ENCODE results near the gene SRSF7. TPM values are rescaled to one million over a fixed set of nuclear protein-coding genes. Genes with fewer than 3 reads are reported as not detected.
A peak's percentile ranks its signal among the peaks of the same experiment; 100 is the strongest.
"Not testable (repeated sequence)": the region's sequence is repeated elsewhere in the genome, so short reads cannot be mapped to it uniquely, and the experiment has no call there.

The SRSF7 gene
- total RNA-seq, 3 donors from 2014 or later = 82.6 to 135 (median 116) TPM

DNA sequence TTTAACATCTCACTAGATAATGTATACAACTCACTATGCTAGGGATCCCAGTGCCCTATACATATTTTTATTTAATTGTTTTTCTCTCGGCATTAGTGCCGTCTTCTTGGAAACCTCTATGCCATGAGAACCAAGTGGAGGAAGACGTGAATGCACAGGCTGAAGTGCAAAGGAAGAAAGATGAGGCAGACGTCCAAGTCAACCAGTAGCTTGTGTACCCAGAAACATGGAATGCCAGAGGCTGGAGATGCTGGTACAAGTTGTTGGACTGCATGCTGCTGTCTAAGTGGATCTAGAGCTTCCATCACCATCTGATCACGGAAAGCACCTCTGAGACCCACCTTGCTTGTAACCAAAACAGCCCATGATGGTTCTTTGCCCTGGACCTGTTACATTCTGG is 14.4 kb upstream of the SRSF7 start:
- DNase-seq (ENCODE audit: low spot score in 2 of 2) = no peak
- no peak overlapping the region for H3K4me3 ChIP-seq
- TF ChIP-seq POLR2AphosphoS5 (IDR thresholded peaks at IDR 0.05) = no peak
- no peak for TF ChIP-seq POLR2A (IDR thresholded peaks at IDR 0.05)
- TF ChIP-seq CTCF (IDR thresholded peaks at IDR 0.05) = no peak
- no peaks in the 10 kb centered on the region for H3K4me1 ChIP-seq
- H3K36me3 ChIP-seq = no peaks in the 10 kb centered on the region
- intact Hi-C loops (cut with DNase I; ENCODE audit: low total_unique reads) = no loop called here
- no peak overlapping the region for H3K27ac ChIP-seq
- H3K27me3 ChIP-seq = no peaks in the 10 kb centered on the region
- no peaks in the 10 kb centered on the region for H3K9me3 ChIP-seq

DNA sequence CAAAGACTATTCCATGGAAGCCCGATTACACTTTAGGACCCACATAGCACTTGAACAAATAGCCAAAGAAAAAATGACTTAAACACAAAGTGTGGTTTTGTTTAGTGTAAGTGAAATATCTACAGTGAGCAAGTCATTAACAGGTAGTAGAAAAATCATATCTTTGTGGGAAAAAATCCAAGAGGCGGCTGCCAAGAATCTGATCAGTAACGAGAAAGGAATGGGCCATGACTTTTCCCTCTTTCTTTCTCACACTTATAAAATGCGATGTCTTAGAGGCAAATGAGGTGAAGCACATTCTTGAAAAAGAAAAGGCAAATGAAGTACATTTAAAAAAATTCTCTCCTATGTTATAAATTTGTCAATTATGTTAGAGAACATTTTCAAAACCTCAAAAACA is 14.0 kb upstream of the SRSF7 start:
- H3K4me3 ChIP-seq = no peak overlapping the region
- intact Hi-C loops (cut with DNase I; ENCODE audit: low total_unique reads) = no loop called here
- H3K27me3 ChIP-seq = no peaks in the 10 kb centered on the region
- H3K36me3 ChIP-seq = no peaks in the 10 kb centered on the region
- H3K27ac ChIP-seq = no peak overlapping the region
- H3K9me3 ChIP-seq = no peaks in the 10 kb centered on the region
- no peak for DNase-seq (ENCODE audit: low spot score in 2 of 2)
- TF ChIP-seq POLR2AphosphoS5 (IDR thresholded peaks at IDR 0.05) = no peak
- TF ChIP-seq CTCF (IDR thresholded peaks at IDR 0.05) = no peak
- TF ChIP-seq POLR2A (IDR thresholded peaks at IDR 0.05) = no peak
- H3K4me1 ChIP-seq = no peaks in the 10 kb centered on the region

DNA sequence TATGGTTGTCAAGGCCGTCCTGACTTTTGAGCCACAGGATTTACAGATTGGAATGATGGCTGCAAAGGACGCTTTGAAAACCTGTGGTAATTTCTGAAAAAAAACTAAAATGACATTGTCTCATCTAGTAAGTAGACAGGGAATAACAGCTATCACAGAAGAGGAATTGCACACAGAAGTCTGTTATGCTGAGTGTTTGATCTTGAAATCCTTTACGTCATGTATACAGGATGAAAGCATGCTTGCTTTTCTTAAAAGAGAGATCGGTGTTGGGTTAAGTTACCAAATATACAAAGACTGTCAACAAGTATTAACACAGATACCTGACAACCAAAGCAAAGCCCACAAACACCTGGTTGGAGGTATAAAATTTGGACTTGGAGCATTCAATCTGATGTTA is 12.6 kb upstream of the SRSF7 start:
- no peak for DNase-seq (ENCODE audit: low spot score in 2 of 2)
- intact Hi-C loops (cut with DNase I; ENCODE audit: low total_unique reads) = no loop called here
- no peak for TF ChIP-seq POLR2A (IDR thresholded peaks at IDR 0.05)
- TF ChIP-seq CTCF (IDR thresholded peaks at IDR 0.05) = no peak
- TF ChIP-seq POLR2AphosphoS5 (IDR thresholded peaks at IDR 0.05) = no peak
- no peaks in the 10 kb centered on the region for H3K9me3 ChIP-seq
- no peaks in the 10 kb centered on the region for H3K36me3 ChIP-seq
- H3K27ac ChIP-seq = no peak overlapping the region
- no peaks in the 10 kb centered on the region for H3K27me3 ChIP-seq
- no peaks in the 10 kb centered on the region for H3K4me1 ChIP-seq
- no peak overlapping the region for H3K4me3 ChIP-seq

GRCh38 chr2:38763228-38763627 is 12.1 kb upstream of the SRSF7 start:
- no peaks in the 10 kb centered on the region for H3K9me3 ChIP-seq
- no peaks in the 10 kb centered on the region for H3K27me3 ChIP-seq
- no peak overlapping the region for H3K4me3 ChIP-seq
- no peak overlapping the region for H3K27ac ChIP-seq
- intact Hi-C loops (cut with DNase I; ENCODE audit: low total_unique reads) = no loop called here
- no peaks in the 10 kb centered on the region for H3K36me3 ChIP-seq
- DNase-seq (ENCODE audit: low spot score in 2 of 2) = no peak
- H3K4me1 ChIP-seq = no peaks in the 10 kb centered on the region
- TF ChIP-seq CTCF (IDR thresholded peaks at IDR 0.05) = no peak
- TF ChIP-seq POLR2AphosphoS5 (IDR thresholded peaks at IDR 0.05) = no peak
- no peak for TF ChIP-seq POLR2A (IDR thresholded peaks at IDR 0.05)

DNA sequence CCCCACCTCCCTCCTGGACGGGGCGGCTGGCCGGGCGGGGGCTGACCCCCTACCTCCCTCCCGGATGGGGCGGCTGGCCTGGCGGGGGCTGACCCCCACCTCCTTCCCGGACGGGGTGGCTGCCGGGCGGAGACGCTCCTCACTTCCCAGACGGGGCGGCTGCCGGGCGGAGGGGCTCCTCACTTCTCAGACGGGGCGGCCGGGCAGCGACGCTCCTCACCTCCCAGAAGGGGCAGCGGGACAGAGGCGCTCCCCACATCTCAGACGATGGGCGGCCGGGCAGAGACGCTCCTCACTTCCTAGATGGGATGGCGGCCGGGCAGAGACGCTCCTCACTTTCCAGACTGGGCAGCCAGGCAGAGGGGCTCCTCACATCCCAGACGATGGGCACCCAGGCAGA is 4.7 kb upstream of the SRSF7 start:
- H3K4me3 ChIP-seq; H3K27ac ChIP-seq; DNase-seq (ENCODE audit: low spot score in 2 of 2); intact Hi-C loops (cut with DNase I; ENCODE audit: low total_unique reads); H3K27me3 ChIP-seq; H3K9me3 ChIP-seq; H3K36me3 ChIP-seq; H3K4me1 ChIP-seq: not testable (repeated sequence)

DNA sequence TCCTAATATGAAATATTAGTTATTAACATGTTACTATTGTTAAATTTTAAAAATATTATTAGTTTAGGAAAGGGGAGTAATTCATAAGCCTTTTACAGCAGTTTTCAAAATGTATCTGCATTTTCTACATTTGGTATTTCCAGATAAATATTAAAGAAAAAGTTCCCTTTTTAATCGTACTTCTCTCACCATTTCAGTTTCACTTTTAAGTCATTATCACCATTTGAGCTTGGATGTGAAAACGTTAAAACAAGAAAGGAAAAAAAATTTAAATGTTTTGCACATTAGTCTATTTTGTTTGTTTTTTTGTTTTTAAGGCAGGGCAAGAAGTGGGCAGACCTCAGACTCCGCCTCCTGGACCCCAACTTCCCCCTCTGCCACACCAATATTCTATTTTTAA is 3.3 kb upstream of the SRSF7 start:
- intact Hi-C loops (cut with DNase I; ENCODE audit: low total_unique reads) = no loop called here
- Histone ChIP-seq H3K4me3 (peak overlapping the region in 1 of 3 donors; percentile 15), H3K27ac (no peak overlapping the region), H3K36me3 (no peaks in the 10 kb centered on the region), H3K27me3 (no peaks in the 10 kb centered on the region), H3K9me3 (no peaks in the 10 kb centered on the region), H3K4me1 (no peaks in the 10 kb centered on the region)
- TF ChIP-seq POLR2A (IDR thresholded peaks at IDR 0.05) (no peak), CTCF (IDR thresholded peaks at IDR 0.05) (no peak), POLR2AphosphoS5 (IDR thresholded peaks at IDR 0.05) (no peak)
- no peak for DNase-seq (ENCODE audit: low spot score in 2 of 2)
